ENCODE measurements around the gene CDH16. TPM values are rescaled to one million over a fixed set of nuclear protein-coding genes. Genes with fewer than 3 reads are reported as not detected.

The CDH16 gene
- total and polyA plus RNA-seq, 2 of the 13 experiments (the other 11 are each of a cell fraction or from before 2014, with no cell fraction given): 2.7 to 3.9 TPM

DNA sequence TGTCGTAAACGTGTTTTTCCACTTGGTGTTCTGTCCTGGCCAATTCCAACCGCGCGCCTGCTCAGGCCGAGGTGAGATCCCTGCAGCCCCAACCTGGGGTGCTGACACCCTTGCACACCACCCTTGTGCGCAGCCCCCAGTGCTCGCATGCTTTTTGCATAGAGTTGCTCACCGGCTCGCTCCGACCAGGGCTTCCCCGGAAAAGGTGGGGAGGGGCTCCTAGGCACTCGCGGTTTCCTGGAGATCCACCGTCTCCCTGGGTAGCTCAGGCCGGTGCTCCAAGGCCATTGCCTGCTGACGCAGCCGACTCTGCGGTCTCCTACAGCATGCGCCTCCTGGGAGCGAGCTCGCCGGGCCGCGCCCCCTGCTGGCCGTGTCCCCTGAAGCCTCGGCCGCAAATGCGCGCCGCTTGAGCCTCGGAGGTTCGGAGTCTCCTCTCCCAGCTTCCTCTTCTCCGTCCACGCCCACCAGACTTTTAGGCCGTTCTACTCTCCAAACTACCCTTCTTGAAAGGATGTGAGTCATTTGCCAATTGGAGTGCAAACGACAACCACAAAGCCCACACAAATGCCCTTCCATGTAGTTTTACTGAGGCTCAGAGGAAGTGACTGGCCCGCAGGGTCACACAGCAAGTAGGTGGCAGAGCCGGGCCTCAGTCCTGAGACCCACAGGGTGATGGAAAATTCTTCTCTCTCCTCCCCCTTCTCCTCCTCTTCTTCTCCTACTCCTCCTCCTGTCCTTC is 45.6 kb downstream of the CDH16 start (continued):
- TF ChIP-seq ZNF276 (CRISPR knock-in tag; IDR thresholded peaks at IDR 0.05; ENCODE audit: low read depth) (peak; percentile 50; the same call in 1 of the 2 replicates), ZFP90 (CRISPR knock-in tag; IDR thresholded peaks at IDR 0.05; ENCODE audit: borderline replicate concordance) (peak; percentile 86; the same call in 1 of the 2 replicates), FOXJ3 (CRISPR knock-in tag; IDR thresholded peaks at IDR 0.05; ENCODE audit: borderline replicate concordance) (no peak), ZNF10 (CRISPR knock-in tag; IDR thresholded peaks at IDR 0.05; ENCODE audit: borderline replicate concordance, low read depth) (no peak), SOX13 (IDR thresholded peaks at IDR 0.05) (no peak), SOX13 (CRISPR knock-in tag; conservative IDR thresholded peaks at IDR 0.05 in 1 of 2, IDR thresholded peaks at IDR 0.05 in 1 of 2) (no peak; a peak in 1 of 4 replicates), HIVEP1 (CRISPR knock-in tag; IDR thresholded peaks at IDR 0.05) (peak; percentile 77; the same call in 1 of the 2 replicates), ZNF205 (CRISPR knock-in tag; IDR thresholded peaks at IDR 0.05) (peak; percentile 77; the same call in 1 of the 2 replicates), KDM2A (CRISPR knock-in tag; IDR thresholded peaks at IDR 0.05; ENCODE audit: borderline replicate concordance, low read depth) (peak; percentile 97), ARID5B (CRISPR knock-in tag; IDR thresholded peaks at IDR 0.05) (peak; percentile 72), ZNF225 (CRISPR knock-in tag; IDR thresholded peaks at IDR 0.05) (0 out of 2 replicates have a peak, but pooled peaks have one; percentile 32), ZNF709 (CRISPR knock-in tag; IDR thresholded peaks at IDR 0.05) (0 out of 2 replicates have a peak, but pooled peaks have one; percentile 64), HNRNPUL1 (IDR thresholded peaks at IDR 0.05; ENCODE audit: low read depth, low read length) (no peak), ZNF33B (CRISPR knock-in tag; IDR thresholded peaks at IDR 0.05) (no peak), RELA (CRISPR knock-in tag; IDR thresholded peaks at IDR 0.05) (no peak), RNF219 (CRISPR knock-in tag; IDR thresholded peaks at IDR 0.05) (no peak), ZNF234 (CRISPR knock-in tag; conservative IDR thresholded peaks at IDR 0.05) (no peak), GATAD2A (CRISPR knock-in tag; IDR thresholded peaks at IDR 0.05) (peak; percentile 82), MYNN (CRISPR knock-in tag; IDR thresholded peaks at IDR 0.05; ENCODE audit: low read depth) (no peak)
- TF ChIP-seq, protein P1, sequence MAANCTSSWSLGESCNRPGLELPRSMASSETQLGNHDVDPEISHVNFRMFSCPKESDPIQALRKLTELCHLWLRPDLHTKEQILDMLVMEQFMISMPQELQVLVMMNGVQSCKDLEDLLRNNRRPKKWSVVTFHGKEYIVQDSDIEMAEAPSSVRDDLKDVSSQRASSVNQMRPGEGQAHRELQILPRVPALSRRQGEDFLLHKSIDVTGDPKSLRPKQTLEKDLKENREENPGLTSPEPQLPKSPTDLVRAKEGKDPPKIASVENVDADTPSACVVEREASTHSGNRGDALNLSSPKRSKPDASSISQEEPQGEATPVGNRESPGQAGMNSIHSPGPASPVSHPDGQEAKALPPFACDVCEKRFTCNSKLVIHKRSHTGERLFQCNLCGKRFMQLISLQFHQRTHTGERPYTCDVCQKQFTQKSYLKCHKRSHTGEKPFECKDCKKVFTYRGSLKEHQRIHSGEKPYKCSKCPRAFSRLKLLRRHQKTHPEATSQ (CRISPR knock-in tag; IDR thresholded peaks at IDR 0.05; ENCODE audit: borderline replicate concordance): peak; percentile 88

All from HepG2 (cell line).